Breast epithelium (tissue), 3 donors: ENCODE results near the gene TMCC1.

Experiments
- CTCF ChIP-seq, 3 donors: fragments of 450-650 bp; IDR thresholded peaks; one replicate each; pipeline ENCODE4 v1.5.1; 2016 to 2017; ENCODE audit warnings: antibody characterized with exemption in 3 of 3, mild to moderate bottlenecking in 3 of 3, moderate library complexity in 3 of 3
- POLR2A ChIP-seq: fragments of 450-650 bp; IDR thresholded peaks from one replicate; pipeline ENCODE4 v1.6.1; 2016; ENCODE audit warnings: antibody characterized with exemption, mild to moderate bottlenecking, moderate library complexity

GRCh38 chr3:129822679-129823078, 70.8 kb downstream of the TMCC1 start:
- TF ChIP-seq POLR2A (no peak), CTCF (IDR thresholded peaks at IDR 0.05) (no peak)
